HepG2 (cell line): ENCODE measurements around the gene PEMT. TPM values are rescaled to one million over a fixed set of nuclear protein-coding genes. Genes with fewer than 3 reads are reported as not detected.
A peak's percentile ranks its signal among the peaks of the same experiment; 100 is the strongest.

Experiments
- ARID2 ChIP-seq: sonication (generic); formaldehyde crosslinking; IDR thresholded peaks from 2 replicates; pipeline ENCODE4 v1.8.1; 2022; ENCODE audit warnings: mild to moderate bottlenecking, missing genetic modification reagents, borderline replicate concordance
- ARID4A ChIP-seq: sonication (generic); formaldehyde crosslinking; IDR thresholded peaks from 2 replicates; pipeline ENCODE4 v1.5.0; 2020; ENCODE audit warnings: mild to moderate bottlenecking, missing genetic modification reagents, borderline replicate concordance
- ATRX ChIP-seq: sonication (generic); formaldehyde crosslinking; IDR thresholded peaks from 2 replicates; pipeline ENCODE4 v1.4.0; 2020; ENCODE audit warnings: missing genetic modification reagents, borderline replicate concordance
- GATAD2A ChIP-seq: IDR thresholded peaks from 2 replicates; pipeline ENCODE4 v1.6.1; 2016
- GTF3A ChIP-seq: sonication (generic); formaldehyde crosslinking; conservative IDR thresholded peaks from 2 replicates; pipeline ENCODE4 v1.4.0; 2020; ENCODE audit warnings: mild to moderate bottlenecking, missing genetic modification reagents
- HOXA3 ChIP-seq: sonication (generic); formaldehyde crosslinking; IDR thresholded peaks from 2 replicates; pipeline ENCODE4 v1.5.0; 2020; ENCODE audit warnings: missing genetic modification reagents
- HOXA9 ChIP-seq: sonication (generic); formaldehyde crosslinking; IDR thresholded peaks from 2 replicates; pipeline ENCODE4 v1.8.1; 2022; ENCODE audit warnings: missing genetic modification reagents, mild to moderate bottlenecking, moderate library complexity, borderline replicate concordance
- ZKSCAN5 ChIP-seq: sonication (generic); formaldehyde crosslinking; IDR thresholded peaks from 2 replicates; pipeline ENCODE4 v1.5.1; 2020; ENCODE audit warnings: mild to moderate bottlenecking, missing genetic modification reagents
- ZMAT5 ChIP-seq: sonication (generic); formaldehyde crosslinking; IDR thresholded peaks from 2 replicates; pipeline ENCODE4 v1.5.0; 2020; ENCODE audit warnings: mild to moderate bottlenecking, low read depth, missing genetic modification reagents, borderline replicate concordance
- ZNF234 ChIP-seq: sonication (generic); formaldehyde crosslinking; conservative IDR thresholded peaks from 2 replicates; pipeline ENCODE4 v1.5.1; 2020; ENCODE audit warnings: mild to moderate bottlenecking, missing genetic modification reagents
- ZNF260 ChIP-seq: sonication (generic); formaldehyde crosslinking; IDR thresholded peaks from 2 replicates; pipeline ENCODE4 v1.4.0; 2020; ENCODE audit warnings: missing genetic modification reagents, low read depth, mild to moderate bottlenecking, borderline replicate concordance
- ZNF382 ChIP-seq: sonication (generic); formaldehyde crosslinking; IDR thresholded peaks from 2 replicates; pipeline ENCODE4 v1.5.0; 2020; ENCODE audit warnings: missing genetic modification reagents, mild to moderate bottlenecking, borderline replicate concordance
- ZNF543 ChIP-seq: sonication (generic); formaldehyde crosslinking; IDR thresholded peaks from 2 replicates; pipeline ENCODE4 v1.4.0; 2020; ENCODE audit warnings: mild to moderate bottlenecking, missing genetic modification reagents
- ZNF7 ChIP-seq: IDR thresholded peaks from 2 replicates; pipeline ENCODE4 v1.6.1; 2016; ENCODE audit warnings: missing biosample characterization, missing genetic modification reagents
- ZNF816 ChIP-seq: sonication (generic); formaldehyde crosslinking; IDR thresholded peaks from 2 replicates; pipeline ENCODE4 v1.8.0; 2022; ENCODE audit warnings: missing genetic modification reagents, mild to moderate bottlenecking, borderline replicate concordance
- ZNF878 ChIP-seq: sonication (generic); formaldehyde crosslinking; IDR thresholded peaks from 2 replicates; pipeline ENCODE4 v1.8.1; 2023; ENCODE audit warnings: mild to moderate bottlenecking, missing genetic modification reagents, moderate library complexity
- ZNF883 ChIP-seq: sonication (generic); formaldehyde crosslinking; IDR thresholded peaks from 2 replicates; pipeline ENCODE4 v1.5.1; 2020; ENCODE audit warnings: mild to moderate bottlenecking, missing genetic modification reagents; ENCODE audit errors: not compliant biosample characterization
- ZSCAN12 ChIP-seq: sonication (generic); formaldehyde crosslinking; IDR thresholded peaks from 2 replicates; pipeline ENCODE4 v1.9.0; 2021; ENCODE audit warnings: mild to moderate bottlenecking, missing genetic modification reagents
- polyA plus RNA-seq, 8 experiments: library from polyadenylated mRNA; depleted of rRNA in 3 of 8; stranded (reverse) in 7 of 8; unstranded in 1 of 8; fragments of >200 nt; fragmentation: Illumina TruSeq in 4 of 8; extraction: Trizol in 4 of 8; gene quantifications; 2 replicates each; pipeline versions ENCODE4 v1.2.1 to v1.2.3, GENCODE V29; 2011 to 2016; ENCODE audit warnings: low read depth in 4 of 8, missing spikeins in 1 of 8, mixed read lengths in 1 of 8; ENCODE audit not compliant: insufficient read depth in 1 of 8
- total RNA-seq, 5 experiments: library from RNA; depleted of rRNA; stranded (reverse); fragments of >200 nt; fragmentation: Illumina TruSeq; extraction: Trizol; gene quantifications; 2 replicates each; pipeline ENCODE4 v1.2.3, GENCODE V29; 2016; ENCODE audit warnings: low read depth in 1 of 5
- TF ChIP-seq, protein P1 (sequence below): sonication (generic); formaldehyde crosslinking; conservative IDR thresholded peaks from 2 replicates; pipeline ENCODE4 v1.8.1; 2023; ENCODE audit warnings: missing genetic modification reagents
- TF ChIP-seq, protein P2 (sequence below): sonication (generic); formaldehyde crosslinking; IDR thresholded peaks from 2 replicates; pipeline ENCODE4 v1.5.0; 2020; ENCODE audit warnings: missing genetic modification reagents
- TF ChIP-seq, protein P3 (sequence below): sonication (generic); formaldehyde crosslinking; IDR thresholded peaks from 2 replicates; pipeline ENCODE4 v1.5.1; 2020; ENCODE audit warnings: mild to moderate bottlenecking, moderate library complexity, missing genetic modification reagents

Gene PEMT
- total and polyA plus RNA-seq, 2 of the 13 experiments (the other 11 are each of a cell fraction or from before 2014, with no cell fraction given): 31.7 to 43.6 TPM

GRCh38 chr17:17533901-17534441 is 57.5 kb downstream of the PEMT start (continued):
- no peak for TF ChIP-seq HOXA9 (CRISPR knock-in tag)
- TF ChIP-seq GATAD2A (CRISPR knock-in tag): peak; percentile 93
- no peak for TF ChIP-seq ZNF7 (CRISPR knock-in tag)
- no peak for TF ChIP-seq ZSCAN12 (CRISPR knock-in tag)
- TF ChIP-seq ZNF260 (CRISPR knock-in tag): 0 out of 2 replicates have a peak, but pooled peaks have one; percentile 78
- TF ChIP-seq ZNF382: no peak
- no peak for TF ChIP-seq ARID2 (CRISPR knock-in tag)
- TF ChIP-seq, protein P1, sequence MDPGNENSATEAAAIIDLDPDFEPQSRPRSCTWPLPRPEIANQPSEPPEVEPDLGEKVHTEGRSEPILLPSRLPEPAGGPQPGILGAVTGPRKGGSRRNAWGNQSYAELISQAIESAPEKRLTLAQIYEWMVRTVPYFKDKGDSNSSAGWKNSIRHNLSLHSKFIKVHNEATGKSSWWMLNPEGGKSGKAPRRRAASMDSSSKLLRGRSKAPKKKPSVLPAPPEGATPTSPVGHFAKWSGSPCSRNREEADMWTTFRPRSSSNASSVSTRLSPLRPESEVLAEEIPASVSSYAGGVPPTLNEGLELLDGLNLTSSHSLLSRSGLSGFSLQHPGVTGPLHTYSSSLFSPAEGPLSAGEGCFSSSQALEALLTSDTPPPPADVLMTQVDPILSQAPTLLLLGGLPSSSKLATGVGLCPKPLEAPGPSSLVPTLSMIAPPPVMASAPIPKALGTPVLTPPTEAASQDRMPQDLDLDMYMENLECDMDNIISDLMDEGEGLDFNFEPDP (CRISPR knock-in tag): 0 out of 2 replicates have a peak, but pooled peaks have one; percentile 82
- no peak for TF ChIP-seq ZNF883 (CRISPR knock-in tag)
- no peak for TF ChIP-seq ZNF234
- peak; percentile 82; the same call in 1 of the 2 replicates for TF ChIP-seq ARID4A
- TF ChIP-seq ATRX: no peak
- TF ChIP-seq GTF3A (CRISPR knock-in tag): peak; percentile 85; the same call in 1 of the 2 replicates
- TF ChIP-seq, protein P2, sequence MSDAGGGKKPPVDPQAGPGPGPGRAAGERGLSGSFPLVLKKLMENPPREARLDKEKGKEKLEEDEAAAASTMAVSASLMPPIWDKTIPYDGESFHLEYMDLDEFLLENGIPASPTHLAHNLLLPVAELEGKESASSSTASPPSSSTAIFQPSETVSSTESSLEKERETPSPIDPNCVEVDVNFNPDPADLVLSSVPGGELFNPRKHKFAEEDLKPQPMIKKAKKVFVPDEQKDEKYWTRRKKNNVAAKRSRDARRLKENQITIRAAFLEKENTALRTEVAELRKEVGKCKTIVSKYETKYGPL (CRISPR knock-in tag): no peak
- peak; percentile 90; the same call in 1 of the 2 replicates for TF ChIP-seq ZNF878 (CRISPR knock-in tag)
- peak; percentile 78; the same call in 1 of the 2 replicates for TF ChIP-seq ZNF816 (CRISPR knock-in tag)
- peak; percentile 70; the same call in 1 of the 2 replicates for TF ChIP-seq ZNF543 (CRISPR knock-in tag)
- peak; percentile 80 for TF ChIP-seq HOXA3 (CRISPR knock-in tag)
- TF ChIP-seq ZMAT5 (CRISPR knock-in tag): no peak
- TF ChIP-seq, protein P3, sequence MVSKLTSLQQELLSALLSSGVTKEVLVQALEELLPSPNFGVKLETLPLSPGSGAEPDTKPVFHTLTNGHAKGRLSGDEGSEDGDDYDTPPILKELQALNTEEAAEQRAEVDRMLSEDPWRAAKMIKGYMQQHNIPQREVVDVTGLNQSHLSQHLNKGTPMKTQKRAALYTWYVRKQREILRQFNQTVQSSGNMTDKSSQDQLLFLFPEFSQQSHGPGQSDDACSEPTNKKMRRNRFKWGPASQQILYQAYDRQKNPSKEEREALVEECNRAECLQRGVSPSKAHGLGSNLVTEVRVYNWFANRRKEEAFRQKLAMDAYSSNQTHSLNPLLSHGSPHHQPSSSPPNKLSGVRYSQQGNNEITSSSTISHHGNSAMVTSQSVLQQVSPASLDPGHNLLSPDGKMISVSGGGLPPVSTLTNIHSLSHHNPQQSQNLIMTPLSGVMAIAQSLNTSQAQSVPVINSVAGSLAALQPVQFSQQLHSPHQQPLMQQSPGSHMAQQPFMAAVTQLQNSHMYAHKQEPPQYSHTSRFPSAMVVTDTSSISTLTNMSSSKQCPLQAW: peak; percentile 88
- TF ChIP-seq ZKSCAN5 (CRISPR knock-in tag): peak; percentile 72; the same call in 1 of the 2 replicates
